ENCODE data around the gene HMGCLL1.

The HMGCLL1 gene

GRCh38 chr6:55568808-55569439, 10.1 kb downstream of the HMGCLL1 start:
- Histone ChIP-seq H3K4me1 (ENCODE audit: insufficient read depth, low read length) (peaks cover 5% of the 10 kb centered on the region; the same call in 1 of the 2 replicates), H3K27me3 (ENCODE audit: insufficient read depth, low read length) (no peaks in the 10 kb centered on the region), H3K36me3 (ENCODE audit: insufficient read depth, low read length) (no peaks in the 10 kb centered on the region), H3K9ac (ENCODE audit: low read depth, low read length) (no peak overlapping the region), H3K27ac (ENCODE audit: low read depth, low read length) (no peak overlapping the region), H3K9me3 (ENCODE audit: insufficient read depth, low read depth, low read length) (peaks cover 12% of the 10 kb centered on the region; the same call in 1 of the 2 replicates), H3K4me3 (ENCODE audit: low read length) (no peak overlapping the region)
- WGBS, result no CpG with 5 or more reads among the region's 1 CpG

- Histone ChIP-seq H3K4me1 (ENCODE audit: insufficient read depth, low read length) (peaks cover 5% of the 10 kb centered on the region; the same call in 1 of the 2 replicates), H3K27me3 (ENCODE audit: insufficient read depth, low read length) (no peaks in the 10 kb centered on the region), H3K9ac (ENCODE audit: low read depth, low read length) (no peak overlapping the region), H3K36me3 (ENCODE audit: insufficient read depth, low read length) (no peaks in the 10 kb centered on the region), H3K27ac (ENCODE audit: low read depth, low read length) (no peak overlapping the region), H3K9me3 (ENCODE audit: insufficient read depth, low read depth, low read length) (no peaks in the 10 kb centered on the region), H3K4me3 (ENCODE audit: low read length) (no peak overlapping the region)
- WGBS, result 80% methylated on average over 3 of the region's 4 CpGs
Observed at GRCh38 chr6:55567558-55567957, 11.4 kb downstream of the HMGCLL1 start.

- Histone ChIP-seq H3K27me3 (ENCODE audit: insufficient read depth, low read length) (no peaks in the 10 kb centered on the region), H3K9ac (ENCODE audit: low read depth, low read length) (no peak overlapping the region), H3K27ac (ENCODE audit: low read depth, low read length) (no peak overlapping the region), H3K36me3 (ENCODE audit: insufficient read depth, low read length) (no peaks in the 10 kb centered on the region), H3K9me3 (ENCODE audit: insufficient read depth, low read depth, low read length) (no peaks in the 10 kb centered on the region), H3K4me1 (ENCODE audit: insufficient read depth, low read length) (peaks cover 5% of the 10 kb centered on the region; the same call in 1 of the 2 replicates), H3K4me3 (ENCODE audit: low read length) (no peak overlapping the region)
- 94% methylated on average over 3 of the region's 4 CpGs for WGBS
Observed at GRCh38 chr6:55566036-55566710, 12.8 kb downstream of the HMGCLL1 start.

- H3K36me3 ChIP-seq (ENCODE audit: insufficient read depth, low read length), result no peaks in the 10 kb centered on the region
- WGBS, result 94% methylated on average over 3 of the region's 3 CpGs
- H3K4me3 ChIP-seq (ENCODE audit: low read length), result no peak overlapping the region
- no peak overlapping the region for H3K9ac ChIP-seq (ENCODE audit: low read depth, low read length)
- no peaks in the 10 kb centered on the region for H3K9me3 ChIP-seq (ENCODE audit: insufficient read depth, low read depth, low read length)
- H3K27ac ChIP-seq (ENCODE audit: low read depth, low read length), result no peak overlapping the region
- H3K4me1 ChIP-seq (ENCODE audit: insufficient read depth, low read length), result no peaks in the 10 kb centered on the region
- no peaks in the 10 kb centered on the region for H3K27me3 ChIP-seq (ENCODE audit: insufficient read depth, low read length)
Observed at GRCh38 chr6:55562318-55562717, 16.7 kb downstream of the HMGCLL1 start.

- 96% methylated on average over 2 of the region's 2 CpGs for WGBS
- no peak overlapping the region for H3K27ac ChIP-seq (ENCODE audit: low read depth, low read length)
- no peak overlapping the region for H3K4me3 ChIP-seq (ENCODE audit: low read length)
- no peaks in the 10 kb centered on the region for H3K27me3 ChIP-seq (ENCODE audit: insufficient read depth, low read length)
- H3K36me3 ChIP-seq (ENCODE audit: insufficient read depth, low read length), result no peaks in the 10 kb centered on the region
- no peak overlapping the region for H3K9ac ChIP-seq (ENCODE audit: low read depth, low read length)
- H3K4me1 ChIP-seq (ENCODE audit: insufficient read depth, low read length), result no peaks in the 10 kb centered on the region
- no peaks in the 10 kb centered on the region for H3K9me3 ChIP-seq (ENCODE audit: insufficient read depth, low read depth, low read length)
Observed at GRCh38 chr6:55560290-55560885, 18.6 kb downstream of the HMGCLL1 start.

GRCh38 chr6:55557146-55557545, 21.8 kb downstream of the HMGCLL1 start:
- WGBS, result 95% methylated on average over 7 of the region's 7 CpGs
- Histone ChIP-seq H3K4me1 (ENCODE audit: insufficient read depth, low read length) (no peaks in the 10 kb centered on the region), H3K36me3 (ENCODE audit: insufficient read depth, low read length) (no peaks in the 10 kb centered on the region), H3K9ac (ENCODE audit: low read depth, low read length) (no peak overlapping the region), H3K27me3 (ENCODE audit: insufficient read depth, low read length) (no peaks in the 10 kb centered on the region), H3K27ac (ENCODE audit: low read depth, low read length) (no peak overlapping the region), H3K9me3 (ENCODE audit: insufficient read depth, low read depth, low read length) (no peaks in the 10 kb centered on the region), H3K4me3 (ENCODE audit: low read length) (no peak overlapping the region)

GRCh38 chr6:55545791-55546190, 33.2 kb downstream of the HMGCLL1 start:
- Histone ChIP-seq H3K9ac (ENCODE audit: low read depth, low read length) (no peak overlapping the region), H3K36me3 (ENCODE audit: insufficient read depth, low read length) (no peaks in the 10 kb centered on the region), H3K27me3 (ENCODE audit: insufficient read depth, low read length) (no peaks in the 10 kb centered on the region), H3K27ac (ENCODE audit: low read depth, low read length) (no peak overlapping the region), H3K9me3 (ENCODE audit: insufficient read depth, low read depth, low read length) (no peaks in the 10 kb centered on the region), H3K4me1 (ENCODE audit: insufficient read depth, low read length) (no peaks in the 10 kb centered on the region), H3K4me3 (ENCODE audit: low read length) (no peak overlapping the region)

- no peaks in the 10 kb centered on the region for H3K27me3 ChIP-seq (ENCODE audit: insufficient read depth, low read length)
- no peak overlapping the region for H3K4me3 ChIP-seq (ENCODE audit: low read length)
- no peaks in the 10 kb centered on the region for H3K9me3 ChIP-seq (ENCODE audit: insufficient read depth, low read depth, low read length)
- WGBS, result 93% methylated on average over 2 of the region's 4 CpGs
- no peak overlapping the region for H3K9ac ChIP-seq (ENCODE audit: low read depth, low read length)
- H3K4me1 ChIP-seq (ENCODE audit: insufficient read depth, low read length), result no peaks in the 10 kb centered on the region
- no peak overlapping the region for H3K27ac ChIP-seq (ENCODE audit: low read depth, low read length)
- no peaks in the 10 kb centered on the region for H3K36me3 ChIP-seq (ENCODE audit: insufficient read depth, low read length)
Observed at GRCh38 chr6:55543633-55544309, 35.2 kb downstream of the HMGCLL1 start.

GRCh38 chr6:55541024-55541423, 38.0 kb downstream of the HMGCLL1 start:
- H3K9me3 ChIP-seq (ENCODE audit: insufficient read depth, low read depth, low read length), result no peaks in the 10 kb centered on the region

GRCh38 chr6:55536391-55536956, 42.5 kb downstream of the HMGCLL1 start:
- no peak overlapping the region for H3K27ac ChIP-seq (ENCODE audit: low read depth, low read length)
- no peak overlapping the region for H3K4me3 ChIP-seq (ENCODE audit: low read length)
- 92% methylated on average over 2 of the region's 2 CpGs for WGBS
- no peaks in the 10 kb centered on the region for H3K36me3 ChIP-seq (ENCODE audit: insufficient read depth, low read length)
- no peaks in the 10 kb centered on the region for H3K27me3 ChIP-seq (ENCODE audit: insufficient read depth, low read length)
- no peaks in the 10 kb centered on the region for H3K9me3 ChIP-seq (ENCODE audit: insufficient read depth, low read depth, low read length)
- no peaks in the 10 kb centered on the region for H3K4me1 ChIP-seq (ENCODE audit: insufficient read depth, low read length)
- H3K9ac ChIP-seq (ENCODE audit: low read depth, low read length), result no peak overlapping the region

More at GRCh38 chr6:55541024-55541423, 38.0 kb downstream of the HMGCLL1 start:
- Histone ChIP-seq H3K9ac (ENCODE audit: low read depth, low read length) (no peak overlapping the region), H3K4me3 (ENCODE audit: low read length) (no peak overlapping the region), H3K27me3 (ENCODE audit: insufficient read depth, low read length) (no peaks in the 10 kb centered on the region), H3K4me1 (ENCODE audit: insufficient read depth, low read length) (no peaks in the 10 kb centered on the region), H3K36me3 (ENCODE audit: insufficient read depth, low read length) (no peaks in the 10 kb centered on the region), H3K27ac (ENCODE audit: low read depth, low read length) (no peak overlapping the region)
- WGBS, result 90% methylated on average over 1 of the region's 1 CpG

GRCh38 chr6:55531496-55531895, 47.5 kb downstream of the HMGCLL1 start:
- H3K27me3 ChIP-seq (ENCODE audit: insufficient read depth, low read length), result no peaks in the 10 kb centered on the region
- no peaks in the 10 kb centered on the region for H3K4me1 ChIP-seq (ENCODE audit: insufficient read depth, low read length)
- no peak overlapping the region for H3K27ac ChIP-seq (ENCODE audit: low read depth, low read length)
- no peak overlapping the region for H3K4me3 ChIP-seq (ENCODE audit: low read length)
- WGBS, result 93% methylated on average over 2 of the region's 2 CpGs
- no peaks in the 10 kb centered on the region for H3K9me3 ChIP-seq (ENCODE audit: insufficient read depth, low read depth, low read length)
- no peak overlapping the region for H3K9ac ChIP-seq (ENCODE audit: low read depth, low read length)
- H3K36me3 ChIP-seq (ENCODE audit: insufficient read depth, low read length), result no peaks in the 10 kb centered on the region

All from HUES64 (cell line).